NK-92 (cell line): ENCODE results near the gene STX12.

Source experiments
- DNase-seq: peaks from one replicate; lab custom pipeline; 2025; ENCODE audit not compliant: unreplicated experiment; lab: John Stamatoyannopoulos, UW

The STX12 gene

DNA sequence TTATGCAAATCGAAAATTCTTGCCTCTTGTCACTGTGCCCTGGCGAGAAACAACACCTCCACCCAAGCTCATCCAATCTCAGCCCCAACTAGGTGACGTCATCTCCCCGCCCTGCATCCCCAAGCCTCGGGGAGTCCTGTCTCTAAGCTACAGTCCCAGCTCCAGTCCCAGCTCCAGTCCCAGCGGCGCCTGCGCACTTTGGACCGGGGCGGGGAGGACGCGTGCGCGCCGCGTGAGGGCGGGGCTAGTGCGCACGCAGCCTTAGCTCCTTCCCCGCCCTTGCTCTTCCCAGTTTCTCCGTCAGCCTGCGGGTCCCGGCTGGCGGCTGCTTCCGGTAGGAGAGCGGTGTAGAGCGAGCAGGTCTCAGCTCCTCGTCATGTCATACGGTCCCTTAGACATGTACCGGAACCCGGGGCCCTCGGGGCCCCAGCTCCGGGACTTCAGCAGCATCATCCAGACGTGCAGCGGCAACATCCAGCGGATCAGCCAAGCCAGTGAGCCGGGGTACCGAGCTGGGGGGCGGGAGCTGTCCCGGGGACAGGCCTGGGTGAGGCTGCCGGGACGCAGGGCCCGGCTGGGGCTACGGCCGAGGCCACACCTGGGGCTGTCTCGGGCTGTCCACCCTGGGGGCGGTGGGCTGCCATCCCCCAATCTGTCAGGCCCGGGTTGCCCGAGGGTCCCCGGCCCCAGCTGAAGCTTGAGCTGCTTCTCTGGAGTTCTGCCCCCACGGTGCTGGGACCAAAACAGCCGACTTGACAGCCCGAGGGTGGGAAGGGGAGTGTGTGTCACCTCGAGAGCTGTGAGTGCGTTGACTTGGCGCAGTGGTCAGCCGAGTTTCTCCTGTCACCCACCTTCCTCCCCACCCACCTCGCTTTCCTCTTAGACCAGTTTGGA, at the start of gene STX12:
TSS of gene STX12 (plus strand) at position 288 of the 894 bp plus-strand sequence. CDS start at position 377, 89 bp downstream.
- DNase-seq = peak; percentile 95

DNA sequence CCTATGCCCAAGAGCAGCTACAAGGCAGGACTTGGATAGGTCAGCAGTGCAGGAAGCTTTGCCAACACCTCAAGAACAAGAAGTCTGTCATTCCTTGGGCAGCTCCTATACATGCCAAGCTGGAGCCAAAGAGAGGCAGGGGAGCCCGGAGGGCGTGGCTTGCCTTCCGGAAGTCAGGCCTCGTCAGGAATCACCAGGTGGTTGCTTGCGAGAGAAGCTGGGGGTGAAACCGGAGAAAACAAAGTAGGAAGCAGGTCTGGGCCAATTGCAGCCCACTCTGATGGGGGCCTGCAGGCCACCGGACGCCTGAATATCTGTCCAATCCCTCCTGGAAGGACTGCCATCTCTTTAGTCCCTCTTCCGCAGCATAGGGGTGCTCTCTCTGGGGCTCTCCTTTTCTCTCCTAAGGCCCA, 48.1 kb upstream of the STX12 start:
- DNase-seq = no peak

DNA sequence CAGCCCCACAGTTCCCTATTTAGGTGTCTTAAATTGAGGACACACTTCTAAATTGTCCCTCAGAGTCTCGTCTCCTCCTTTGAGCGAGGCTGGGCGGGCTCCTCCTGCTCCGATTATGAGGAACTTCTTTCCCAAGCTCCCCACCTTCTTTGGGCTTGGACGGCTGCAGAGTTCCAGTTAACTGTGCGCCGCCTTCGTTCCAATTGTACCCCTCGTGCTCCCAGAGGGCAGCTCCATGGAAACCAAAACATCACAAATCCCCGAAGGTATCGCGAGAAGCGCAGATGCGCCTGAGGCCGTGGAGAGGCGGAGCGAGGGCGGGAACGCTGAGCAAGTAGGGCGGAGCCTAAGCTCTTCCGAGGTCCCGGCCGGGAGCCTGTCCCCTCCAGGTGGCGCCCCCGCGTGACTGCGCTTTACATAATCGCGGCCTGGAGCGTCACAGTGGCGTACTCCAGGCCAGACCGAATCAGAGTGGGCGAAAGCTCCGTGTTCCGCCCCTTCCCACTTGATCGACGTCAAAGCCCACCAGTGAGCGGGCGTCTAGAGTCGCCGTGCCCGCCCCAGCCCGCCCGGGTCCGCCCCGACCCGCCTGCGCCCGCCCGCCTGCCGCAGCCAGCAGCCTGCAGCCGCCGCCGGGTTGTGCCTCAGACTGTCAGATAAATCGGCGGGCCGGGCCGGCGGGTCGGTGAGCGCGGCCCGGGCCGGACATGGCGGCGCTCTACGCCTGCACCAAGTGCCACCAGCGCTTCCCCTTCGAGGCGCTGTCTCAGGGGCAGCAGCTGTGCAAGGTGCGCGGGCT, 47.4 kb upstream of the STX12 start, which contains the start of gene FAM76A:
TSS of gene FAM76A (plus strand) at position 588 of the 799 bp plus-strand sequence. CDS start at position 708, 120 bp downstream.
- DNase-seq = peak; percentile 94

DNA sequence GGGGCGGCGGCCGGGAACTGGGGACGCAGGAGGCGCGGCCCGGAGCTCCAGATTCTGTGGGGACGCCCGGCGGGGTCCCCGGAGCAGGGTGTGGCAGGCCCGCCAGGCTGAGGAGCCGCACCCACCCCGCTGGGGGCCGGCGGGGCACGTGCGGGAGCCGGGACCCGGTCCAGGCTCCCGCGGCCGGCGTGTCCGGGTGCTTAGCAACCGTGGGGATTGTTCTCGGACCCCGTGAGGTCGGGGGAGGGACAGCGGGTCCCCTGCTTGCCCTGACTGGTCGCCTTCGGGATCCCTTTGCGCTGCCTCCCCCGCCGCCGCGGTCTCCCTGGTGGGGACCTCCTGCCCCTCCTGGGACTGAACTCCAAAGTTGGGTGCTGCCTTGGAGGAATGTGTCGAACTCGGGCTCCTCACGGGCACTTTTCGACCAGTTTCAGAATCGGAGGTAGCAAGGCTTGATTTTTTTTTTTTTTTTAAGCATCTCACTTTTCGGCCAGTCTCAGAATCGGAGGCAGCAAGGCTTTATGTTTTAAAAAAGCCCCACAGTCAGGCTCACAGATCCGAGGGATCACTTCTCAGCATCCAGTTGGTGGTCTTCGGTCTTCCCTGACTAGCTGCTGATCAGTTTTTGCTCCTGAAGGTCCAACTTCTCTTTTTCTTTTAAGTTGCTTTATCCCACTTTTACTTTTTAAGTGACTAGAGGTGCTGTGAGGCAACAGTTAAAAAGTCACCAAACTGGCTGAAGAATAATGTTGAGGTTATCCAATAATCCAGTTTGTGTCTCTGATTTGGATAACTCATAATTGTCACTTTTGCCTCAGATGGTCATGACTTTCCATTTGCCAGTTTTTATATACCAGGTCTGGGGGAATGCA, 46.6 kb upstream of the STX12 start:
- DNase-seq = no peak

DNA sequence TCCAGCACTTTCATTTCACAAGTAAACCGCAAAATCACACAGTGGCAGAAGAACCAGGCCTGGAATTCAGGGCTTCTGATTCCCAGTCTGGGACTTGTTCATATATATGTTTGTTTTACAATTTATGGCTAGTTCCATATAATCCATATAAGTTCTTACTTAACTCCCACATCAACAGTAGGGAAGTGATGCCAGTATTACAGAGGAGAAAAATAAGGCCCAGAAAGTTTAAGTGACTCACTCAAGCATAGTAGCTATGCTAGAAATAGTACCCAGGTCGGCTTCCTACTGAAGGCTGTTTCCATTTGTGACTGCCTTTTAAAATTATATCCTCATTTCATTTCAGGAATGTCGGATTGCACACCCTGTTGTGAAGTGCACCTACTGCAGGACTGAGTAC, 45.9 kb upstream of the STX12 start:
- no peak for DNase-seq

DNA sequence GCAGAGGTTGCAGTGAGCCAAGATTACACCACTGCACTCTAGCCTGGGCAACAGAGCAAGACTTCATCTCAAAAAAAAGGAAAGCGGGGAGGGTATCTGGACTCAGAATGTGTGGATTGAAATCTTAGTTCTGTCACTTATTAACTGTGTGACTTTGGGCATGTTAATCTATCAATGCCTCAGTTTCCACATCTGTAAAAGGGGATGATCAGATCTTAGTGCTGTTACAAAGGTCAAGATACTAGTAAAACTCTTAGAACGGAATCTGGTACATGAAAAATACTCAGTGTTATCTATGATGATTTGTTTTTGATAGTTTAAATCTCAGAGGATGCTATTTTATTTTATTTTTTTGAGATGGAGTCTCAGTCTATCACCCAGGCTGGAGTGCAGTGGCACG, 36.8 kb upstream of the STX12 start:
- DNase-seq = no peak

DNA sequence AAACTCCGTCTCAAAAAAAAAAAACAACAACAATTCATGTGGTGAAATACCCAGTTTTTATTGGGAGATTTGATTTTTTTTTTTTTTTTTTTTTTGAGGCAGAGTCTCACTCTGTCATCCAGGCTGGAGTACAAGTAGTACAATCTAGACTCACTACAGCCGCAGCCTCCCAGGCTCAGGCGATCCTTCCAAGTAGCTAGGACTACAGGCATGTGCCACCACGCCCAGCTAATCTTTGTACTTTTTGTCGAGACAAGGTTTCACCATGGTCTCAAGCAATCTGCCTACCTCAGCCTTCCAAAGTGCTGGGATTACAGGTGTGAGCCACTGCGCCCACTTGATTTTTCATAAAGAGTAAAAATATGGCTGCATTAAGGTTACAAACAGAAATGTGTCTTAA, 31.9 kb upstream of the STX12 start:
- DNase-seq = no peak

DNA sequence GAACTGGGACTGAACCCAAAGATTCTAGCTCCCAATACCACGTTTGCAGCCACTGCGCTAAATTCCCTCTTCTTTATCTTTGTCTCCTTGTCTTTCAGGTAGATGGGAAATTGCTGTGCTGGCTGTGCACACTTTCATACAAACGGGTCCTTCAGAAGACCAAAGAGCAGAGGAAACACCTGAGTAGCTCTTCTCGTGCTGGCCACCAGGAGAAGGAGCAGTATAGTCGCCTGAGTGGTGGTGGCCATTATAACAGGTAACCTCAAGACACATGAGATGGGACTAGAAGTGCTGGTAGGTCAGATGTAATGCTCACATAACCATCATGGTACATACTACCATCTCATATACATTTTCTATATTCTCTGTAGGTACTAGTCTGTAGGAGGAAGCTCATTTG, 28.5 kb upstream of the STX12 start:
- no peak for DNase-seq

DNA sequence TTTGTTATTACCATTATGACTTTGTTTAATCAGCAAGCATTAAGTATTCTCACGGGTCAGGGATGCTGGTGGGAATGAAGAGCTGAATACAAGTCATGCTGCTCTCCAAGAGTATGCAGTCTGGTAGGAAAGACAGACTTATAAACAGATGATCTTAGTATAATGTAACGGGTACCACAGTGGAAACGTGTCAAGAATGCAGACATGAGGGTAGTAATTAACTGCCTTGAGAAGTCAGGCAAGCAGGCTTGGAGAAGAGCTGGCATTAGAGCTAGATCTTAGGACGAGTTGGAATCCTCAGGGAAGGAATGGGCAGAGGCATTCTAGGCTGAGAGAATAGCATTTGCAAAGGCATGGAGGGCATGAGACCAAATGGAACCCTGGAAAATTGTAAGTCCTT, 27.6 kb upstream of the STX12 start:
- no peak for DNase-seq

DNA sequence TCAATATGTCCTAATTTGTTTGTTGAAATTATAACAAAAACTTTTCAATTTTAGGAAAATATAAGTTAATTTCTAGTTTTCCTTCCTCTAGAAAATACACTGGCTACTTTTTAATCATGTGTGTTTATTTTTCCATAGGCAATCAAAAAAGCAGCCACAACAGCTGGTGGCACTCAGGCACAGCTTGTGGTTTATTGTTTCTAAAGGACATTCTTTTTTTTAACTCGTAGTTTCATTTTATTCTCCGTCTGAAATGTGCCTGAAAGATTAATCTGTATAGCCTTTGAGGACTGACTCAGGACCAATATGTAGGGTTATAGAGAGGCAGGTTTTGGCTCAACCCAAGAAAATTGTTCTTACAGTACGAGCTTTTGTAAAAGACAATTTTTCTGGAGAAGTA, 20.7 kb upstream of the STX12 start:
- no peak for DNase-seq

DNA sequence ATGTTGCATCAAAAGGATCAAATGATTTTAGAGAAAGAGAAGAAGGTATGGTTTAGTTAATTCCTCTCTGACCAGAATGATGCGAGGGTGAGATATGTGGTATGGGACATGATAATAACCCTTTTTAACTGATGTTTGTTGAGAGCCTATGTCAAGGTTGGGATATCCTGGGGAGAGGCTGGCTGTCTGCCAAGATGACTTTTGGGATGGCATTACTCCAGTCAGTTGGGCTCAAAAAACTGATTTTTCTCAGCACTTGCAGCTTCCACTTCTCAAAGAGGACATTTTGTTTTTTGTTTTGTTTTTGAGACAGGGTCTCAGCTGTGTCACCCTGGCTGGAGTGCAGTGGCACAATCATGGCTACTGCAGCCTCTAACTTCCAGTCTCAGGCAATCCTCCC, 17.7 kb upstream of the STX12 start:
- DNase-seq = no peak

DNA sequence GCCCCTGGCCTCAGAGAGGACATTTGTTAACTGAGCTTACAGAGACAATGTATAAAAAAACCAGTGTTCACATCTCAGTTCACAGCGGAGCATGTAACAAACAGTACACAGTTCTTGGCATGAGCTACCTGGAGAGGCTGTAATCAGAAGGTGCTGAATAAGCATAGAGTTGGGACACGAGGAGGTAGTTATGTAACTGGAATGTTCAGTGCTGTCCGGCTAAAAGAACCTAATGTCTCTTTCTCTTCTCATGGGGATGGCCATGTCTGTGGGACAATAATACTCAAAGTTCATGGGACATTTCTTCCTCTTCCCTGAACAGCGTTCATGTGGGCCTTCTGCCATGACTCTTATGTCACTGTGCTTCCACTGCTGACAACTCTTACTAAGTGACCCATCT, 17.2 kb upstream of the STX12 start:
- no peak for DNase-seq

DNA sequence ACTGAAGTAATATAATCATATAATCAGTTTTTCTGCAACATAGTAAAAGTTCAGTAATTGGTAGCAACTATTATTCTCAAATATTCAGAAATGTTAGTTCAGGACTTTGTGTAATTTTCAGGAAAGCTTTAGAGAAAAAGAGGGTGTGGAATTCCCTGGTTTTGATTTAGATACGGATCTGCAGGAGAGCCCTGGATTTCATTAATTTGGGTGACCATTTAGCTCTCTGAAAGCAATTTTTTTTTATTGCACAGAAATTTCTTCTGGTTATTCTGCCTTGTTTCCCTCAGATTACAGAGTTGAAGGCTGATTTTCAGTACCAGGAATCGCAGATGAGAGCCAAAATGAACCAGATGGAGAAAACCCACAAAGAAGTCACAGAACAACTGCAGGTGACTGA, 13.8 kb upstream of the STX12 start:
- DNase-seq = no peak

DNA sequence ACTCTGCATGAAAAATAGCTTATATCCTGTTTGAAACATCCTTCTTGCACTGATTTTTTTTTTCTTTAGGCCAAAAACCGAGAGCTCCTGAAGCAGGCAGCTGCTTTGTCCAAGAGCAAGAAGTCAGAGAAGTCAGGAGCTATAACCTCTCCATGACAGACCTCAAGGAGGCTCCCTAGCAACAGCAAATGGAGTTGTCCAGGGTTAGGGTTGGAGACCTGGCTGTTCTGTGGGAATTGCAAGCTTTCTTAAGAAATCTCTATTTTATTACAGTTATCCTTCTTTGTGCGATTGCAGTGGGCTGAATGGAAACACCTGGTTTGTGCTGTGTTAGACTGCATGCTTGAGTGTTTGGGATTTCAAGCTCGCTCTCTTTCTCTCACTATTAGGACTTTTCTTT, 12.6 kb upstream of the STX12 start:
- DNase-seq = no peak

DNA sequence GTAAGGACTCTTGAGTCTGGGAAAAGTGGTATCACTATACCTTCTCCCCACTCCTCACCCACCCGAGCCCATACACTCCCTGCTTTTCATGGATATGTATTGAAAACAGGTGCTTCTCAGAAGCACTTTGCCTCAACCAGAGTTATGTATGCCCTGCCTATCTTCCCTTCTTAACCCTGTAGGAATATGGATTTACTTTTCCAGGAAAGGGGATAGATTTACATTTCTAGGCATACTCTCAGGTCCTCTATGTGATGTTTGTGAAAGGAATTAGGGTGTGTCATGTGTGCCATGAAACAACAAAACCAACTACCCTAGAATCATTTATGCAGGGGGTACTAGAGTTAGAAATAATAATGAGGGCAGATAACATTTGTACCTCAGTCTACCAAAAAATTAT, 11.0 kb upstream of the STX12 start:
- DNase-seq = no peak

DNA sequence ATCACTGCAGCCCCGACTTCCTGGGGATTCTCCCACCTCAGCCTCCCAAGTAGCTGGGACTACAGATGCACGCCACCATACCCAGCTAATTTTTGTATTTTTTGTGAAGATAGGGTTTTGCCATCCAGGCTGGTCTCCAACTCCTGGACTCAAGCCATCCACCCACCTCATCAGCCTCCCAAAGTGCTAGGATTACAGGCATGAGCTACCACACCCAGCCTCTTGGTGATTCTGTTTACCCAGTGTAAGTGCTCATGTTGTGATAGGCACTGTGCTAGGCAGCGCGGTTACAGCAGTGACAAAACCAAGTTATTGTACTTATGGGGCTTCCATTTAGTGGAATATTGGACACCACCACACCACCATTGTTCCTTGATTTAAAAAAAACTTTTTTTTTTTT, 9.7 kb upstream of the STX12 start:
- DNase-seq = no peak

DNA sequence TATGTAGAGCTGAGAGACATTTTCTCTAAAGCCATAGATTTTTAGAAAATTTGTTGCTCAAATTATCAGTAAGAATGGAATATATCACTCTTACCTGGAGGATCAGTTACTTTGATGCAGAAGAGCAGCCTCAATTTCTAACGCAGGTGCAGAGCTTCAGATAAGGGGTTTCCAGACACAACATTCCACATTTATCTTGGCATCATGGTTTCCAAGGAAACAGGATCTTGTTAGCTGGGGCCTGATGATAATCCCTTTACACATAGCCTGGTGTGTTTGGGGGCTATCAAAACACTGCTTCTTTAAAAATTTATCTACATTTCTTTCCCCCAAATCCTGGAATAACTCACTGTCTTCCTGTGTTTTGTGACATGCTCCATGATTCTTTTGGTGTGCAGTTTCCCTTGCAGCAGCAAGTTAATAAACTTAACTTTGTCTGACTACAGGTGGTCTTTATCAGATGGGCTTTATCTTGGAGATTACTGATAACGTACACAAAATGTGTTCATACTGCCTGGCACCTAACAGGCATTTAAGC, 2.7 kb upstream of the STX12 start:
- no peak for DNase-seq

DNA sequence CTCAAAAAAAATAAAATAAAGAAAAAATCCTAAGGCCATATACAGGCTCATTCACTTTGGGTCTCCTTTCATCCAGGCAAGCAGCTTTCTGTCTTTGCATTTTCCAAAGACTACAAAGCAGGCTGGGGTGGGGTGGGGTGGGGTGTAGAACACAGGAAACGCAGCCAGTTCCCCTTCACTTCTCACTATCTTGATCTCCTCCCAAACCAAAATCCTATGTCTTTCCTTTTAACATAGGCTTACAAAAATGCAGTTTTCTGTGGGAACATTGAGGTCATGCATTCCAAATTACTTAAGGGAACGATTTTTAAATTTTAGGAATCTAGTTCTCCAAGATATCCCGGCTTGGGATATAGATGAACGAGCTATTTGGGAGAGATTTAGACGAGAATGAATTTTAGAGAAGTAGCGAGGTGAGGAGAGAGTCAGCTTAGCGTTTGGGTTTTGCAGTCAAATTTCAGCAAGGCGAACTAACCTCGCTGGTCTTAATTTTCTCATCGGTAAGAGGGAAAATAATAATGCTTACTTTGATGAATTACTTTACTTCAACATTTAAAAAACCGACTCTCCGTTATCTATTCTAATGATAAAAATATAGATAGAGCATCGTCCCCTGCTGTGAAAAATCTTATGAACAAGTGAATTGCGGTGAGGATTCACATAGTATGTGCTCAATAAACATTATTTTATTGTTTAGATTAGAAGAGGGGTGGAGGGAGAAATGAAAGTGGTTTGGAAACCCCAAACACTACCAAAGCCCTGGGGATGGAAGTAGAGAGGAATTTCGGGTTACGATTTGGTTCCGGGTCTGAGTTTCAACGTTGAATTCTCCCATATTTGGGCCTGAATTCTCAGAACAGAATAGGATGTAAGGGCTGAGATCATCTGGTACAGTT, 735 bp upstream of the STX12 start:
- DNase-seq = no peak

DNA sequence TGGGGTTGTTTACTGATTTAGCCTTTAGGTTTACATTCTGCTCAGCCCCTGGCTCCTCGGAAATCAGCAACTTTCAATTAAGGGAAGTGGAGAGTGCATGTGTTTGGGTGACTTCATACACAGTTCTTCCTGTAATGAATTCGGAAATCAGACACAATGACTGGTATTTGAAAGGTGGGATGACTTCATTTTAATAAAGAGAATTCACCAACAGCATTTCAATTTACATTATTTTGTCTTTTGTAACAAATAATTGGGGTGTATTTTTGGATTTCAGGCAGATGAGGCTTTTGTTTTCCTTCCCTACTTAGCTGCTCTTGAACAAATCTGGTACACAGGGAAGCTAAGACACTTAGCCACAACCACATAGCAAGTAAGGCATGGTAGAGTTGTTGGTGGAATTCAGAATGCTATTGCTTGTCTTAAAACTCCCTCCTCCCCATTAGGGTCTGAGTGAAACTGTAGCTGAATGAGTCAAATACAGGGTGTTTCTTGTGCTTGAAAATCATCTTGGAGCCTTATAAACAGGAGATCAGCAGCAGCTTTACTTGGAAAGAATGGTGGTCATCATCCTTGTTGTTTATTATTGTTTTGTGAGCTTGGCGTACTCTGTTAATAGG, 917 bp downstream of the STX12 start:
- no peak for DNase-seq
